GM12878 (cell line): ENCODE data around the gene LCN12. TPM values are rescaled to one million over a fixed set of nuclear protein-coding genes. Genes with fewer than 3 reads are reported as not detected.

Experiments
- ATAC-seq: fragments of 200-7000 bp; cut with Tn5 transposase; 3 replicates; pipeline ENCODE4 v1.9.1; 2020; ENCODE audit warnings: mild to moderate bottlenecking, moderate library complexity
- BruUV-seq: library from RNA; stranded (reverse); fragments of 400-500 nt; replicated peaks from 2 replicates; lab custom pipeline; 2021; lab: Mats Ljungman, UMichigan
- CTCF ChIA-PET: fragments of 300-600 bp; sonication (Branson Sonifier 250); formaldehyde crosslinking; extraction: SDS; loops from one replicate; lab custom pipeline; 2021; ENCODE audit warnings: inconsistent platforms; lab: Yijun Ruan, JAX
- POLR2A ChIA-PET: fragments of 350-600 bp; formaldehyde crosslinking; extraction: SDS; loops from one replicate; lab custom pipeline; 2021; ENCODE audit warnings: inconsistent platforms; lab: Charles Lee
- RAD21 ChIA-PET: fragments of 300-600 bp; sonication (Branson Sonifier 250); formaldehyde crosslinking; loops from one replicate; lab custom pipeline; 2023; ENCODE audit warnings: antibody characterized with exemption; ENCODE audit not compliant: unreplicated experiment; lab: Charles Lee
- SMC1A ChIA-PET: fragments of 300-600 bp; sonication (Branson Sonifier 250); formaldehyde crosslinking; loops from one replicate; lab custom pipeline; 2023; ENCODE audit not compliant: unreplicated experiment, uncharacterized antibody; lab: Charles Lee
- DNase-seq: peaks from one replicate; pipeline ENCODE4 v3.0.0-alpha.2; 2011; ENCODE audit warnings: low read depth, low spot score
- FAIRE-seq: peaks from 3 replicates; lab custom pipeline; 2011; peaks lifted over from hg19 to GRCh38; lab: Jason Lieb, UNC
- H2AFZ ChIP-seq: 2 replicates; pipeline ENCODE4 v1.6.0; 2011; ENCODE audit warnings: low read depth, low read length, control low read depth; ENCODE audit not compliant: control insufficient read depth
- H3K27ac ChIP-seq: 2 replicates; pipeline ENCODE4 v1.5.1; 2011; ENCODE audit warnings: control low read depth; ENCODE audit not compliant: control insufficient read depth, insufficient read depth
- H3K27me3 ChIP-seq, 2 experiments: replicated peaks in 1 of 2; 2 replicates each; pipeline versions ENCODE4 v1.6.0 to v1.6.1; 2011; ENCODE audit warnings: low read length in 1 of 2; ENCODE audit not compliant: control insufficient read depth in 2 of 2, insufficient read depth in 2 of 2
- H3K36me3 ChIP-seq, 2 experiments: 2 replicates each; pipeline ENCODE4 v1.5.1; 2011; ENCODE audit warnings: low read length in 1 of 2; ENCODE audit not compliant: control insufficient read depth in 2 of 2, insufficient read depth in 2 of 2
- H3K4me1 ChIP-seq: 2 replicates; pipeline ENCODE4 v1.6.1; 2011; ENCODE audit warnings: mild to moderate bottlenecking, low read length, moderate library complexity, mixed read lengths; ENCODE audit not compliant: control insufficient read depth, insufficient read depth
- H3K4me2 ChIP-seq: 2 replicates; pipeline ENCODE4 v1.6.0; 2011; ENCODE audit warnings: control low read depth; ENCODE audit not compliant: control insufficient read depth, insufficient read depth
- H3K4me3 ChIP-seq: fragments of 200-600 bp; sonication (generic); 2 replicates; pipeline ENCODE4 v1.5.1; 2016
- H3K79me2 ChIP-seq: 2 replicates; pipeline ENCODE4 v1.6.0; 2011; ENCODE audit warnings: low read length; ENCODE audit not compliant: control insufficient read depth, insufficient read depth
- H3K9ac ChIP-seq: 2 replicates; pipeline ENCODE4 v1.8.0; 2011; ENCODE audit warnings: low read length, control low read depth, mixed read lengths; ENCODE audit not compliant: control insufficient read depth, insufficient read depth
- H3K9me3 ChIP-seq: replicated peaks from 3 replicates; pipeline ENCODE4 v1.5.1; 2011; ENCODE audit warnings: mild to moderate bottlenecking, low read length; ENCODE audit not compliant: control insufficient read depth, insufficient read depth
- H4K20me1 ChIP-seq: 2 replicates; pipeline ENCODE4 v1.6.0; 2011; ENCODE audit not compliant: control insufficient read depth, insufficient read depth
- ATF2 ChIP-seq: IDR thresholded peaks from 2 replicates; pipeline ENCODE4 v1.6.1; 2012; ENCODE audit warnings: low read length, inconsistent platforms
- BCLAF1 ChIP-seq: fragments of 450-650 bp; IDR thresholded peaks from 2 replicates; pipeline ENCODE4 v1.6.1; 2017; ENCODE audit warnings: antibody characterized with exemption, mild to moderate bottlenecking, moderate library complexity
- BHLHE40 ChIP-seq, 2 experiments: fragments of 450-650 bp in 1 of 2; IDR thresholded peaks; 2 replicates each; pipeline ENCODE4 v1.6.1; 2011 to 2017; ENCODE audit warnings: low read depth in 2 of 2, borderline replicate concordance in 1 of 2, improper control_type of control experiment in 1 of 2, low read length in 1 of 2, mild to moderate bottlenecking in 1 of 2
- E2F4 ChIP-seq: IDR thresholded peaks from 2 replicates; pipeline ENCODE4 v1.6.1; 2012; ENCODE audit warnings: low read depth, low read length, improper control_type of control experiment
- EP300 ChIP-seq, 2 experiments: fragments of 150-350 bp in 1 of 2; IDR thresholded peaks; 2 replicates each; pipeline ENCODE4 v1.6.1; 2011 to 2012; ENCODE audit warnings: low read depth in 2 of 2, low read length in 2 of 2, borderline replicate concordance in 1 of 2, improper control_type of control experiment in 1 of 2, inconsistent platforms in 1 of 2; ENCODE audit not compliant: control insufficient read depth in 1 of 2
- IRF5 ChIP-seq: fragments of 450-650 bp; IDR thresholded peaks from 2 replicates; pipeline ENCODE4 v1.6.1; 2017; ENCODE audit warnings: borderline replicate concordance
- KDM1A ChIP-seq: fragments of 200-600 bp; sonication (generic); IDR thresholded peaks from 2 replicates; pipeline ENCODE4 v1.6.1; 2016; ENCODE audit warnings: borderline replicate concordance
- NR2F1 ChIP-seq: fragments of 450-650 bp; conservative IDR thresholded peaks from 2 replicates; pipeline ENCODE4 v1.6.1; 2017; ENCODE audit warnings: mild to moderate bottlenecking
- RELA ChIP-seq: fragments of 450-650 bp; IDR thresholded peaks from 2 replicates; pipeline ENCODE4 v1.8.0; 2014; ENCODE audit warnings: borderline replicate concordance; ENCODE audit not compliant: partially characterized antibody
- SKIL ChIP-seq: fragments of 450-650 bp; IDR thresholded peaks from 2 replicates; pipeline ENCODE4 v1.6.1; 2017; ENCODE audit warnings: mild to moderate bottlenecking, low read depth, inconsistent platforms; ENCODE audit not compliant: poor library complexity, severe bottlenecking
- USF1 ChIP-seq: IDR thresholded peaks from 2 replicates; pipeline ENCODE4 v1.6.1; 2011; ENCODE audit warnings: borderline replicate concordance, low read depth, mild to moderate bottlenecking, moderate library complexity, mixed read lengths, low read length; ENCODE audit not compliant: insufficient read depth; ENCODE audit errors: extremely low read length
- WGBS: methylation state at CpG from one replicate; pipeline ENCODE4 v1.1.6; 2016; ENCODE audit warnings: low lambda C conversion rate; ENCODE audit not compliant: insufficient replicate concordance, insufficient coverage; ENCODE audit errors: missing lambda C conversion rate; 5-methylcytosine and 5-hydroxymethylcytosine counted together
- in situ Hi-C: fragments of 300-500 bp; cut with MboI; formaldehyde crosslinking; loops from 9 replicates; pipeline ENCODE4 v1.14.3; 2018; ENCODE audit warnings: mixed read lengths
- intact Hi-C: fragments of 100-400 bp; cut with micrococcal nuclease; formaldehyde crosslinking; loops from one replicate; pipeline ENCODE4 v1.14.2; 2022; ENCODE audit not compliant: unreplicated experiment
- polyA plus RNA-seq, 11 experiments: library from polyadenylated mRNA; depleted of rRNA in 4 of 11; unstranded in 6 of 11; stranded (reverse) in 5 of 11; fragments of >200 nt; fragmentation: Nextera tagmentation in 4 of 11; fragmentation: Illumina TruSeq in 1 of 11; extraction: Ambion mirVana in 4 of 11; extraction: Trizol in 1 of 11; gene quantifications; 1 replicate in 1 of 11; 2 replicates in 10 of 11; pipeline versions ENCODE4 v1.2.1 to v1.2.3, GENCODE V29; 2011 to 2016; ENCODE audit warnings: inconsistent platforms in 2 of 11, missing spikeins in 2 of 11, low read depth in 1 of 11
- total RNA-seq, 4 experiments: library from RNA; depleted of rRNA in 3 of 4; stranded (reverse); fragments of >200 nt in 3 of 4; fragmentation: Illumina TruSeq in 1 of 4; extraction: Trizol in 1 of 4; gene quantifications; 2 replicates each; pipeline versions ENCODE4 v1.2.1 to v1.2.3, GENCODE V29; 2013 to 2021

The LCN12 gene
- total and polyA plus RNA-seq, 10 of the 15 experiments (the other 5 are each of a cell fraction or from before 2014, with no cell fraction given): 0.06 to 0.64 (median 0.40) TPM; not detected in 3

GRCh38 chr9:136952321-136952850 lies 313 bp downstream of the LCN12 start:
- H4K20me1 ChIP-seq: no peaks in the 10 kb centered on the region
- BruUV-seq: no TSS peak
- H3K9me3 ChIP-seq: no peaks in the 10 kb centered on the region
- ChIA-PET RAD21 (interaction anchor here (0.6 kb wide), 1 partner anchor 267 kb away, joined by 3 read pairs; no protein-coding TSS in a partner anchor), POLR2A (interaction anchor here (0.6 kb wide), 1 partner anchor 270 kb away, joined by 3 read pairs; no protein-coding TSS in a partner anchor), SMC1A (interaction anchor here (0.6 kb wide), 1 partner anchor 13 kb away, joined by 3 read pairs; no protein-coding TSS in a partner anchor), CTCF (interaction anchor here (1.0 kb wide), 1 partner anchor 82 kb away, joined by 4 read pairs; no protein-coding TSS in a partner anchor)
- H3K36me3 ChIP-seq: no peaks in the 10 kb centered on the region
- in situ Hi-C loops (no loop called here), intact Hi-C loops (no loop called here)
- no peaks in the 10 kb centered on the region for H3K79me2 ChIP-seq
- H3K4me1 ChIP-seq: peaks cover 6% of the 10 kb centered on the region; the same call in 1 of the 2 replicates
- no peak overlapping the region for H3K4me2 ChIP-seq
- H3K4me3 ChIP-seq: no peak overlapping the region
- H3K9ac ChIP-seq: no peak overlapping the region
- no peak for FAIRE-seq
- no peak overlapping the region for H3K27ac ChIP-seq
- no peaks in the 10 kb centered on the region for H3K27me3 ChIP-seq
- WGBS: 64% methylated on average over 13 of the region's 15 CpGs
- no peak overlapping the region for H2AFZ ChIP-seq
- no peak for ATAC-seq
- DNase-seq: no peak
- no peak for TF ChIP-seq NR2F1
- TF ChIP-seq ATF2: no peak
- TF ChIP-seq KDM1A: no peak
- no peak for TF ChIP-seq BCLAF1
- TF ChIP-seq SKIL: no peak
- TF ChIP-seq EP300 (IDR thresholded peaks at IDR 0.05; ENCODE audit: borderline replicate concordance in 1 of 2, control insufficient read depth in 1 of 2, low read depth in 2 of 2, low read length in 2 of 2): no peak
- TF ChIP-seq E2F4: no peak
- no peak for TF ChIP-seq IRF5
- TF ChIP-seq RELA: no peak
- no peak for TF ChIP-seq USF1
- TF ChIP-seq BHLHE40 (IDR thresholded peaks at IDR 0.05; ENCODE audit: borderline replicate concordance in 1 of 2, low read depth in 2 of 2, low read length in 1 of 2): no peak
